GM18909 (cell line): Measurements from ENCODE around the gene KRT82.

Source experiments
- ATAC-seq: cut with Tn5 transposase; IDR thresholded peaks from one replicate; pipeline ENCODE4 v1.9.1; 2021; ENCODE audit warnings: mild to moderate bottlenecking; ENCODE audit not compliant: unreplicated experiment, poor library complexity

The KRT82 gene

DNA sequence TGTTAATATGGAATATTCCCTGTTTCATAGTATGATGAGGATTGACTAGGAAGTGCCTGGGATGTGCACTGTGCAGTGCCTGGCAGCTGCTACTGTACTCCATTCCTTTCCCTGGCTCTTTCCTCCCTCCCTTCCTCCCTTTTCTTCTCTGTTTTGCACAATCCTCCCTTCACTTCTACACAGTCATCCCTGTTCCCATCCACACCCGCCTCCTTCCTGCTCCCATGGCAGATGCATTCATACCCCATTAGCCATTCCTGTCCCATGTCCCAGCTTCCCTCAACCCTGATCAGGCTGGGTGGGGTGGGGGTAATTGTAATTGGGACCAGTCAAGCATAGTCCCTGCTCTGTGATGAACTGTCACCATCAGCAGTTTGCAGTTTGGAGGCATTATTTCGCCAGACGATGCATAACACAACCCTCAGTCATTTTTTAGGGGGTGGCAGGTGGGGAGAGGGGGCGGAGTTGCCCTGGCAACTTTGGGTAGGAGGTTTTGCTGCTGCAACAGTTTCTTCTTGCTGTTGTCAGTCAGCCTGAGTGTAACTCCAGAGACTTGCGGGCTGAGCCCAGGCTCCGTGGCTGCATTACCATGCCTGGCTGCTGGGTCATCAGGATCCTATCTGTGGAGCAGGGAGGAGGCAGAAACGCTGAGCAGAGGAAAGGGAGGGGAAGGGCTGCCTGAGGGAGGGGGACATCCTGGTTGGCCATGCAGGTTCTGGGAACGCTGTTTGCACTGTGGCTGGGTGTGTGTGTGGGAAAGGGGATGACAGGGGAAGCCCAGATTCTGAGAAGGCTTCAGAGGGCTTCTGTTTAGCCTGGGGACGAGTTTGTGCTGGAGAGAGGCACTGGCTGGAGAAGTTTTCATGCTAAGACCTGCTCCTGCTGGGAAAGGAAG lies 16.6 kb downstream of the KRT82 start:
- no peak for ATAC-seq

GRCh38 chr12:52387859-52388258 lies 18.3 kb downstream of the KRT82 start:
- ATAC-seq, result no peak

GRCh38 chr12:52385226-52385702 lies 20.9 kb downstream of the KRT82 start, which contains the start of gene KRT84:
Gene KRT84, minus strand, starts transcription at chr12:52385652. Its CDS starts 67 bp downstream, at chr12:52385585.
- ATAC-seq, result no peak

GRCh38 chr12:52383331-52383730 lies 22.8 kb downstream of the KRT82 start:
- no peak for ATAC-seq

DNA sequence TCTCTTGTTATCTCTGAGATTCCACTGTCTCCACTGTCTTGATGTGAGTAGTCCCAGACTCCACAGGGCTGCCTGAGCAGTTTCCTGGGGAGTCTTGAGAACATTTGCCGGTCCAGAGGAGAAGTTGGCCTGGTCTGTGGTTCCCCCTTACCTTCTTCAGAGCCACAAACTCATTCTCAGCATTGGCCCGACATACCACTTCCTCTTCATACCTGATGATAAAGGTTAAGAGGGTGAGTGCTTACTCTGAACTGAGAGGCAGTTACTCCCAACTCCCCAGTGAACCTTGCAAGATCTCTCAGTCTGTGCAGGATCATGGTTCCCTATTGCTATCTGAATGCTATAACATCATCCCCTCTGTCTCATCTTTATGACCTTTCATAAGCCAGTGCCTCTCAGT lies 23.3 kb downstream of the KRT82 start:
- ATAC-seq, result no peak

GRCh38 chr12:52381206-52381605 lies 24.9 kb downstream of the KRT82 start:
- ATAC-seq, result no peak

DNA sequence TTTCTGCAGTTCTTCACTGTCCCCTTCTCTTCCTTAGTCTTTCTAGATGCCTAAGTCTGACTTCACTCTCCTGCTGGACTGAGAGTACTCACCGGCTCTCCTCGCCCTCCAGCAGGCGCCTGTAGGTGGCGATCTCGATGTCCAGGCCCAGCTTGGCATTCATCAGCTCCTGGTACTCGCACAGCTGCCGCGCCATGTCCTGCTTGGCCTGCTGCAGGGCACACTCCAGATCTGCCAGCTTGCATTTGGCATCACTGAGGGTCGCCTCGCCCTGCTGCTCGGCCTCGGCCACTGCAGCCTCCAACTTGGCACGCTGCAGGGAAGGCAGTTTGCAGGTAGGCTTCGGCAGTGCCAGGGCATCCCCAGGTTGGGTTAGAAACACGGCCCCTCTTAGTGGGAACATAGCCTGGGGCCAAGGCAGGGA lies 25.9 kb downstream of the KRT82 start:
- no peak for ATAC-seq

DNA sequence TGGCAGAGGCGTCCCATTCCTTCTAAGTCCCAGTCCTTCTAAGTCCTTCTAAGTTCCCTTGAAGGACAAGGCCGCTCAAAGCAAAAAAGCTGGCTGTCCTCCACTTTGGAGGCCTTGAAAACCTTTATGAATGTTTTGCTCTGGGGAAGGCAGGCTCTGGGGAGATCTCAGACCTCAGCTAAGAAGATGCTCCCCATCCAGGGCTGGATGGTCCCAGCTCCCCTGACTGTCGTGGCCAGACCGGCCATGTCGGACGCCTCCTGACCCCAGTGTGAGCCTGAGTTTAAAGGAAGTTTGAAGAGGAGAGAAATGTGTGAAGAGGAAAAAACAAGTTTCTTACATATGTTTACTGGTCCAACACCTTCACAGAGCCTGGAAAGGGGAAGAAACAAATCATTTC lies 26.6 kb downstream of the KRT82 start:
- ATAC-seq, result no peak

DNA sequence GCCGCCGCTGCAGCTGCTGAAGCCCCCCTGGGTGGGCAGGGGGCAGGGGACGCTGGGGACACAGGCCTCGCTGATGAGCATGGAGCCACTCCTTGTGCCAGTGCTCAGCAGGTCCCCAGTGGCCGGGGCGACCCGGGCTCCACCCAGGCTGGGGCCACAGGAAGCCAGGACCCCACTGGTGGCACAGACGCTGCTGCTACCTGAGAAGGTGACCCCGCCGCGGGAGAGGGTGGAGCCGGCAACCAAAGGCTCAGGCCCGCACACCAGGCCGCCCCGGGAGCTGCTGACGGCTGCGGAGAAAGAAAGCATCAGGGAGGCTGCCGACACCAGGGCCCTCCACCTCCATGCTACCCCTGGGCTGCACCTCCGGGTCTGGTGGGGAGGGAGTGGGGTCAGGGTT lies 28.0 kb downstream of the KRT82 start:
- no peak for ATAC-seq

- no peak for ATAC-seq
Observed at GRCh38 chr12:52377266-52377665, 28.9 kb downstream of the KRT82 start.

DNA sequence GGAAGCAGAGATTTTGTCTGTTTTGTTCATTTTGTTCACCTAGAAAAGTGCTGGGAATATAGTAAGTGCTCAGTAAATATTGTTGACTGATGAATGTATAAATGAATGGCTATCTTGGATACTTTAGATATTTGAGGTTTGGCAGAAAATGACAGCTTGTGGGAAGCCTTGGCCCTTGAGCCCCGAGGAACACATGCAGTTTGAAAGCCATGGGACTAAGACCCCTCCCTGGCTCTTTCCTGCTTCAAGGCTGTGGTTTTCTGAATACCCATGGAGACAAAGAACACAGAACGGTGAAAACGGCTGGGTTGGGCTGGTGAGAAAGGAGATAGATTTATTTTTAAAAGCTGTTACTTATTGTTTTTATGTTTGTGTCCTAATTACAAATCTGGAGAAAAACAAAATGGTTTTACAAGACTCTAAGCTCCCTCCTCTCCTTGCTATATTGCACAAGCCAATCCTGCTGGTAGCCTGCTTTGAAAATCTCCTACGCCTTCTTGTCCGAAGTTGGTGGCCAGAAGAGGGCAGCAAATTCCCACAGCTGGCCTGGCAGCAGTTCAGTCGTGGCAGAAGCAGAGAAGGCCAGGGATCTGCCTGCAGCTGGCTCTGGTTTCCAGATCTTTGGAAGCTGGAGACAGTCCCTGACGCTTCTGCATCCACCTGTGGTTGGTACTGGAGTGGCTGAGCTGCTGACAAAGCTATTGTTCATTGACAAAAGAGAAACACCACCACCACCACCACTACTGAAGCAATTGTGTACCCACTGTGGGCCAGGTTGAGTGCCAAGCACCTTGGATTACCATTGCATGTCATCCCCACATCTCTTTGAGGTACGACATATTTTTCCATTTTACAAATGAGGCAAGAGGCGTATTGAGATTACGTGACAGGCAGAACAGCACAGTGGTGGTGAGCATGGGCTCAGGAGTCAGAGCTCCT lies 33.6 kb downstream of the KRT82 start:
- no peak for ATAC-seq

DNA sequence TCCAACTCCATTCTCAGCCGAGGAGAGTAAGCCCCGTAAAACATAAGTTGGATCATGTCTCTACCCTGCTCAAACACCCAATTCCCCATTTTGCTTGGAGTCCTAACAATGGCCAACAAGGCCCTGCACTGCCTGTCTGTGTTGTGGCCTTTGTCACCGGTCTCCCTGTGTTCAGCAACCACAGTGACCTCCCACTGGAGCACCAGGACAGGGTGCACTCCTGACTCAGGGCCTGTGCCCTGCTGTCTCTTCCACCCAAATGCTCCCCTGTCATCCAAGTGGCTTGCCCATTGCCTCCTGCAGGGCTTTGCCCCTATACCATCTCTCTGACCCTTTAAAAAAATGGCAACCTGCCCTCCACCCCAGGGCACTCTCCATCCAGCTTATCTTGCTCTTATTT lies 34.4 kb downstream of the KRT82 start:
- ATAC-seq, result no peak

DNA sequence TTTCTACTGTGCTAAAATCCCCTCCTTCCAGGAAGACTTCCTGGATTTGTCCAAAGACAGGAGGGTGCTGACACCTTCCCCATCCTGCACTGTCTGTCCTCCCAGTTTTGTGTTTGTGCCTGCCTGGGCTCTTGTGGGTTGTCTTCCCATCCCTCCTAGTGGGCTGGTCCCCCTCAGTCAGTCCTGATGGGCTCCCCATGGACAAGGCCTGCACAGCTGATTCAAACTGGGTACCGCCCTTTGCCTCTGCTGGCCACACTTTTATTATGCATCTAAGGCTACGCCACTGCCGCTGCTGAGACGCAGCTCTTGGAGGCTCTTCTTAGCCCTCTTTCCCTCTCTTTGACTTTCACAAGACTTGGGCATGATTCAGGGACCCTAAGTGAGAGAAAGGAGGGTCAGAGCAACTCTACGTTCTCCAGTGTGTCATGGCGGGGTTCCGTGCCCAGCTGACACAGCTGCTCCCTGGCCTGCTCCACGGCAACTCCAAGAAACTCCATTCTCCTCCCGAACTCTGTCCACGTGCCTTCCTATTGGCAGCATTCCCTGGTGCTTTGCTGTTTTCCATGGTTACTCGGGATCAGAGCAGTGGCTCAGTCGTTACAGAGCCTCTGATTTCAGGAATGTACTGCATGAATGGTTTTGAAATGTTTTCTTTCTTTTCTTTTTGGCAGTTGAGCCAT lies 35.1 kb downstream of the KRT82 start:
- ATAC-seq, result no peak

- ATAC-seq, result no peak
Observed at GRCh38 chr12:52369809-52370208, 36.3 kb downstream of the KRT82 start.

GRCh38 chr12:52369211-52369610 lies 36.9 kb downstream of the KRT82 start:
- no peak for ATAC-seq

DNA sequence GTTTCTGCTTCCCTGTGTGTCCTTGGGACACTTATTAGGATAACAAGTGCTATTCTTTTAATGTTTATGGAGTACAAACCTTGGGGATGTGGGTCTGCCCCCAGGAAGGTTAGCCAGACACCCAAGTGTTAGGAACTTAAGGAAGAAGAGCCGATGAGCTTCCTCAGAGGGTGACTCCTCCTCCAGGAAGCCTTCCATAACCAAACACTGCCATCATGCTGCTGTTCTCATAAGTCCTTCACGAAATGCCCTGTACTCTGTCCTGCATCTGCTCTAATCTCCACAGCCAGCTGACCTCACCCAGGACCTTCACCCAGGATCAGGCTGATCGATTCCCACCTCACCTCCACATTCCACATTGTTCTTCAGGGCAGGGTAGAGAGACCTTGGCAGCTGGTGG lies 37.6 kb downstream of the KRT82 start:
- no peak for ATAC-seq

DNA sequence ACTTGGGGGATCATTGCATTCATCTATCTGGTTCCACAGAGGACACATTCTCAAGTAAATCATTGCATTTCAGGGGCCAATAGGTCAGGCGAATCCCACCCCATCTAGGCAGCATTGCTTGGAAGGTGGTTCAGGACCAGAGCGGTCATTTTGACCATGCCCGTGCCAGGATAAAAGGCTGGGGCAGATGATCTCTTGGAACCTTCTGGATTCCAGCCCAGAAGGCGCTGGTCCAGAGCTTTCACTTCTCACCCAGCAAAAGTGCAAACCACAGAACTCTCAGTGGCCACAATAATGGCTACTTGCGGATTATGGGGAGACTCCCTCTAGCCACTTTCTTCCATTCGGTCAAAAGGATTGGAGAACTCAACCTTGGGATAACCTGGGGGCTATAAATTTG lies 38.3 kb downstream of the KRT82 start:
- ATAC-seq, result no peak

GRCh38 chr12:52366738-52367485 lies 39.2 kb downstream of the KRT82 start, which contains the start of gene KRT85:
Gene KRT85, minus strand, starts transcription at chr12:52367481. Its CDS starts 76 bp downstream, at chr12:52367405.
- no peak for ATAC-seq

DNA sequence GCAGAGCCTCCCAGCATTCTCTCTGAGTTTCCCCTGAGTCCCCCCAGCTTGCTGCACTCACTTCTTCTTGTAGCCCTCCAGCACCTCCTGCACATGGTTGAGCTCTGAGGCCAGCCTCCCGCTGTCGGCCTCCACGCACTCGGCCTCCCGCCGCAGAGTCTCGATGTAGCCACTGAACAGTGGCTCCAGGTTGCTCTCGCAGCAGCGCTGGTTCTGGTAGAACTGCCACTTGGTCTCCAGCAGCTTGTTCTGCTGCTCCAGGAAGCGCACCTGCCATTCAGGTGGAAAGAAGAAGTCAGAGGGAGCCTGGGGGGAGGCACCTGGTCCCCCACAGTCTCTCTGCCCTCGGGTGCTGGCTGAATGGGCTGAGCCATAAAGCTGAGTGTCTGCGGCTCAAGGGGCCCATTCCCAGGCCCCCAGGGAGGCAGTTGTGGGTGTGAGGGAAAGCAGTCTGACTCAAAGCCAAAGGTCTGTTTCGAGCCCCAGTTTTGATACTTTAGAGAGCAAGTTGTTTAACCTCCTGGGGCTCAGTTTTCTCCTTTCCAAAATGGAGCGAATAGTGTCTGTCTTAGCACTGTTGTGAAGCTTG lies 41.1 kb downstream of the KRT82 start:
- no peak for ATAC-seq
